Stimulated activated CD4-positive, alpha-beta T cell treated with anti-CD3 and anti-CD28 coated beads, Interleukin-15, amount 100 ng/mL, for 24 hours (primary cell): ENCODE results near the gene ATP2A3.

Experiments
- DNase-seq: peaks from one replicate; pipeline ENCODE4 v3.0.0-alpha.2; 2020

ATP2A3 gene

DNA sequence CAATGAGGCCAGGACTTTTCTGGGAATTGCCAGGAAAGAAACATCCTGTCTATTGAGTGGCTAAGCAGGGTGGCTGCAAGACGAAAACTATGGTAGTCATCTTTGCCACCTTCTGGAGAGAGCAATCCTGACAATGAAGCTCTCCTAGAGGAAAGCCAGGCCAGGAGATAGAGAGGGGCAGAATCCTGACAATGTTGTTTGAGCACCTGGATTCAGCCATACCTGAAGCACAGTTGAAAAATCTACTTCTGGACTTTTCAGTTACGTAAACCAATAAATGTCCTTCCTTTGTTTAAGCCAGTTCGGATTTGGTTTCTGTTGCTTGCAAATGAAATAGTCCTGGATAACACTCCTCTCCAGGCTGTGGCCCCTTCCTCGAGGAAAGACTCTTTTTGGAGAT is 57.4 kb downstream of the ATP2A3 start:
- DNase-seq, result no peak

DNA sequence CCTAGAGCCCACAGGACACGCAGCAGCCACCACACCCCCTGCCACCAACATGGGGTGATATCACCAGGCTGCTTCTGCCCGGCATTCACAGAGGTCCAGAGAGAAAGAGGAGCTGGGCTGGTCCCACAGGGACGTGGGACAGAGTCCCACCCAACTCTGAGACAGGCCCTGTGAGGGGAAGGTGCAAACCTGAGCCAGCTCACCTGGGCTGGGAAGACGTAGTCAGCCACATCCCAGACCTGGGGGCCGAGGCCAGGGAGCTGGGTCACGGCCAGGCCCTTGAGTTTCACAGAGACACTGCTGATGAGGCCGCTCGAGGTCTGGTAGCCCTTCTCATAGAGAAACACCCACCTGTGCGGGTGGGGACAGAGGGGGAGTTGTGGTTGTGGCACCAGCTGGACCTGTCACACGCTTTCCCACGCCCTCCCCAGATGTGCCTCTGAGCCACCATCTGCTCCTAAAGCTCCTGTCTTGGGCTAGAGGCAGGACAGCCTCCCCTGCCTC is 59.2 kb downstream of the ATP2A3 start:
- no peak for DNase-seq

DNA sequence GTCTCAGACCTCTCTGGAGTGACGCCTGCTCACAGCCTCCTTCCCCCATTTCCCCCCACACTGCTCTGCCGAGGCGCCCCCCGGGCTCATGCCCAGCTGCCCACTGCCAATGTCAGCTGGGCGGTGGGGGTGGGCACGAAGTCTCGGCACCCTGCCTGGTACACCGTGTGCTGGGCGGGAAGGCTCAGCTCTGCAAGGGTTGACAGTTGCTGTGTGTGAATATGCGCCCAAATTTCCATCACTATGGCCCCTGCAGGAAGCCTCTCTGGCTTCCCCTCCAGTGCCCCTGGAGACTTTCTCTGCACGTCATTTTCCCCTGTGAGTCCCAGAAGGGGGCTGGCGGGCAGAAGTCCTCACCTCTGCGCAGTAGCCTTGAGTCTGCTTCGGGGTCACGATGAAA is 59.7 kb downstream of the ATP2A3 start:
- DNase-seq, result no peak

DNA sequence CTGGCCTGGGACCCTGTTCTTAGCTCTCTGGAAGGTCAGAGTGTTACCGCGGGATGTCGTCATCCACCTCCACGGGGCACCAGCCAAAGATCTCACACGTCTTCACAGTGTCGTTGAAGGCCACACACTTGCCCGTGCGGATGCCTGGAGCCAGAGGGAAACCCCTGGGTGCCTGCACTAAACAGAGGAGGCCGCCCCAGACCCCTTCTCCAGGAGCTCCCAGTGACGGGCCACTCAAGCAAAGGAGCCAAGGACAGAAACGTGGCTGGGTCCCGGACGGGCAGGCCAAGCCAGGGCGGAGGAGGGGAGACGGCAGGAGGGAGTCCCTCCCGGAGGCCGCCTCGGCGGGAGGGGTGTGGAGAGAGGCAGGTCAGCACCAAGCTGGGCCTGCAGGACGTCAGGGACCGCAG is 60.4 kb downstream of the ATP2A3 start:
- DNase-seq, result no peak

DNA sequence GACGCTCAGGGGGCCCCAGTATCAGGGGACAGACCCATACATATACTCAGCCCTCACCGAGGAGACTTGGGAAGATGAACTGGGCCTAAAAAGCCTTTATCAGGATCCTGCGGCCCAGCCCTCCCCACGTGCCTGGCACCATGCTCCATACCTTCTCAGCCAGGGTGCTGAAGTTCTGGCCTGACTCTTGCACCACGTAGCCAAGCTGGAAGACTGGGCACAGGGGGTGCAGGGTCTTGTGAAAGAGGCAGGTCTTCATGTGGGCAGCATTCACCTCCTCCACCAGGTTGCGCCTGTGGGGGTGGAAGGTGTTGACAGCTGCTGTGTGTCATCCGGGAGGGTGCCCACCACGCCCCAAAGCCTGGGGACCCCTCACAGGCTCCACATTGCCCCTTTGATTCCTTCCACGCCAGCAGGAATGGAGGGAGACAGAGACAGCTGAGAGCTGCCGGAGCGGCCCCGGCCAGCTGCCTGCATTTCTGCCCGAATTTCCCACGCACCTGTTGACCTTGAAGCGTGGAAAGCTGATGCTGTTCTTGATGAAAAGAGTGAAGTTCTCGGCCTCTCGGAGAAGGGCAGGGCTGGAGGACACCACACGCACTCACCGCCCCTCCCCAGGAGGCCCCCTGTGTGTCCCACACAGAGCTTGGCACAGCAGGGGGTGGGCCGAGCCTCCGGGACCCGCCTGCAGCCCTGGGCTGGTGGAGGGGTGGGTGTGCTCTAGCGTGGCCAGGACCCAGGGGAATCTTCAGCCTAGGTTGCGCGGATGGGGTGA is 61.0 kb downstream of the ATP2A3 start:
- DNase-seq, result no peak

DNA sequence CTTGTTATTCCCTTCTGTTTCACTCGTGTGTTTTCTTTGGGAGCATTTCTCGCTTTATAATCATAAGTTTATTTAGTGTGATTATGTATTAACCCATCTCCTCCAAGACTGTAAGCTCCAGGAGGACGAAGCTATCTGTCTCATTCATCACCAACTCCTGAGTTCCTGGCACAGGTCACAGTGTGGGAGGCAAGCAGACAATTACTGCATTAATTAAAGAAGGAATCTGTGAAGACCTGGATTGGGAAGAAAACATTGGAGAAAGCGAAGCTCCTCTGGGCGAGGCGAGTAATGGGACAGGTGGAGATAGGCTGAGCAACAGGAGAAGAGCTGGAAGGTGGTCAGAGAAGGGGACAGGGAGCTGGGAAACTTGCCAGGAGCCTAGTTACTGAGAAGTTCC is 63.6 kb downstream of the ATP2A3 start:
- no peak for DNase-seq

DNA sequence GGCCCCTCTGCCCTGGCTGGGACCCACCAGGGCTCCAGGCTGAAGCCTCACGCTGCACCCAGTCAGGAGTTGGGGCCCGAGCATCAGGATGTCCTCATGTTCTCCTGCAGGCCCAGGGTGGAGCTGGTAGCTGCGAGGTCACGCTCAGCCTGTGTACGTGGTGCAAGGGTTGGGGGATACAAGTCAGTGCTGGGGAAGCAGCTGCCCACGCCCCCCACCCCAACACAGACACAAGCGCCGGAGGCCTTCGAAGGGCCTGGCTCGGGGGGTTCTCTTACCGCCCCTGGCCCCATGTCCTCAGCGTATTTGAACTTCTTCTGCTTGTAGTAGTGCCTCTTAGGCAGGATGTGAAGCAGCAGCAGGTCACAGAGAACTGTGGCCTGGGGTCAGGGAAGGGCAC is 66.5 kb downstream of the ATP2A3 start:
- no peak for DNase-seq

DNA sequence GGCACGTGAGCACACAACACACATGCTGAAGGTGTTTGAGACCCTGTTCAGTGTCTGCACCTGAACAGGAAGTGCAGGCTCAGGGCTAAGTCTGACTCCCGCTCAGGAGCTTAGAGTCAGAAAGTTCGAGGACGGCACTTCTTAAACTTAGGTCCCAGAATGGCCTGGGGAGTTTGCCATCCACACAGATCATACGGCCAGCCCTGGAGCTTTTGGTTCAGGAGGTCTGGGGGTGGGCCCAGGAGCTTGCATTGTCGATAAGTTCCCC is 67.3 kb downstream of the ATP2A3 start:
- no peak for DNase-seq

DNA sequence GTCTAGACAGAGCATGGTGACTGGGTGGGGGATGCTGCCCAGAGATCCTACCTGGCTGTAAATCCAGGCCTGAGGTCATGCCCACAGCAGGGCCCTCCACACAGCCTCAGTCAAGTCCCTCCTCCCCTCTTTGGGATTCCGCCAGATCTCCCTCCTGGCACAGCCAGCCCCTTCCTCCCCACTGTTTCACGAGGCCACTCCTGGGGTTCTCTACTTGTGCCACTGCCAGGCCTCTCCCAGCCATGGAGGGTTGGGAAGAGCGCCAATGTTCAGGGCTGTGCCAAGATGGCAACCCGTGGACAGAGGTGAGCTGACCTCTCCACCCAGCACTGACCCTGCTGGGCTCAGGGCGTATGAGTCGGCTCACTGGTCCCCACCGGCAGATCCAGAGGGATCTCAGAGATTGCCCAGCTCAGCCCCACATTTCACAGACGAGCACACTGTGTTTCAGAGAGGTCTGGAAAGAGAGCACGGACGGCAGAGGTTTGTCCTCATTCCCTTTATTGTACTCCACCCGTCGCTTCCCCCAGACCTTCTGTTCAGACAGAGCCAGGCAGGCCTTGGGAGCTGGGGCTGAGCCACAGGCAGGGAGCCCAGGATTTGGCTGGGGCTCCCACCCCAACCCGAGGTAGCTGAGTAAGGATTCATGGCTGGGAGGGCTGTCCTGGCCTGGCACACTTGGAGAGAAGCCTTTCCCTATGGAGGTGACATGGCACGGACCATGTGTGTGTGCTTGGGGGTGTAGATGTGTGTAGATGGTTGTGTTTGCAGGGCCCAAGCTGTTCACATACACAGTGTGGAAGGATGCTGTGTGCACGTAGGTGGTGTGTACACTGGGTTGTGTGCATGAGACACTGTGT is 67.9 kb downstream of the ATP2A3 start:
- DNase-seq, result no peak

DNA sequence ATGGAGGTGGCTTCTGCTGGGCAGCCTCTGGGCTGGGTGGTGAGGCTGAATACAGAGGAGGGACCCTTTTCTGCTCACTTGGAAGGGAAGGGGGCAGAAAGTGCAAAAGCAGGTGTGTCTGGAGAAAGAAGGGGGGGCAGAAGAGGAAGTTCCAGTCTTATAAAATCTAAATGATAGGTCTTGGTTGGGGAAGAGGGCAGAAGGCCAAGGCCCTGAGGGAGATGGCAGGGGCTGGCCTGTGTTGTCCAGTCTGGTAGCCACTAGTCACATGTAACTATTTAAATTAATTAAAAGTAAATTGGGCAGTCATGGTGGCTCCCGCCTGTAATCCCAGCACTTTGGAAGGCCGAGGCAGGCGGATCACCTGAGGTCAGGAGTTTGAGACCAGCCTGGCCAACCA is 68.9 kb downstream of the ATP2A3 start:
- DNase-seq, result no peak

DNA sequence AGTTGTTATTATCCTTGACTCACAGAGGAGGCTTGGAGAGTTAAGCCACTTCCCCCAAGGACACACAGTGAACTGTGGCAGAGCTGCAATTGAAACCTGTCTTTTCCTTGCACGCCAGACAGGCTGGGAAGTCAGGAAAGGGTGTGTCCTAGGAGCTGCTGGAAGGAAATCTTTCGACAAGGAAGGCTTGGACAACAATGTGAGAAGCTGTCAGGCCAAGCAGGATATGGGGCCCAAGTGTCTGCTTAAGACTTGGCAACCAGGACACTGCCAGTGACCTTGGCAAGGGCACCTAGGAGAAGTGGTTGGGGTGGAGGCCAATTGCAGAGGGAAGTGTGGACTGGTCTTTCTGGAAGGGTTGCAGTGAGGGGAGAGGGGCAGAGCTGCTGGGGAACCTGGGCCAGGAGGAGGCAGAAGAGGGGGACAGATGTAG is 69.3 kb downstream of the ATP2A3 start:
- DNase-seq, result no peak

DNA sequence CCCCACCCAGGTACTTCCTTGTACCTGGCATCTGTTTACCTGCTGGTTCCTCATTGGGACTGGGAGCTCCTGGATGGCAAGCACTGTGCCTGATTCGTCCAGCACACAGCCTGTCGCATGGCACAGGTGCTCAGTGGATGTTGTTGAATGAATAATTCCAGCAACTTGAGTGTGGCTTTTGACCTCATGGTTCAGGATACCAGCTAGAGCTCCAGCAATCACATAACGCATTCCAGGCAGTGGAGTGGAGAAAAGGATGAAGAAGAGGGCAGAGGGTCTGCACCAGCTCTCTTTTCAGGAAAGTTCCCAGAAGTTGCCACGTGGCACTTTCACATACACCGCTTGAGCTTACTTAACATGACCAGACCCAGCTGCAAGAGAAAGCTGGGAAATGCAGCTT is 70.0 kb downstream of the ATP2A3 start:
- no peak for DNase-seq

DNA sequence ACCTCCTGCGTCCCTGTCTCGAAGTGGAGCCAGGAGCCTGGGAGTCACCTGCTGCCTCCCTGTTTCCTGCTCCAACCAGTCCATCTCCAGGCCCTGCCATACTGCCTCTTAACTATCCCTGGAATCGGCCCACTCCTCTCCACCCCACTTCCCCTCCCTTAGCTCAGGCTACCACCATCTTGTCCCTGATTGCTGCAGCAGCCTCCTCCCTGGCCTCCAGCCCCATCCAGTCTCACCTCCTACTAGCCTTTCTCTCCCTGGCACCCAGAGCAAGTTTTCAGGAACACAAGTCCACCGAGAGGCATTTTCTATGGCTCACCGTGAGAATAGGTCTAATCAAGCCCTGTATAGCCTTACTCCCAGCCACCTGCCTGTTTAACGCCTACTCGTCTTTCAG is 70.5 kb downstream of the ATP2A3 start:
- no peak for DNase-seq

DNA sequence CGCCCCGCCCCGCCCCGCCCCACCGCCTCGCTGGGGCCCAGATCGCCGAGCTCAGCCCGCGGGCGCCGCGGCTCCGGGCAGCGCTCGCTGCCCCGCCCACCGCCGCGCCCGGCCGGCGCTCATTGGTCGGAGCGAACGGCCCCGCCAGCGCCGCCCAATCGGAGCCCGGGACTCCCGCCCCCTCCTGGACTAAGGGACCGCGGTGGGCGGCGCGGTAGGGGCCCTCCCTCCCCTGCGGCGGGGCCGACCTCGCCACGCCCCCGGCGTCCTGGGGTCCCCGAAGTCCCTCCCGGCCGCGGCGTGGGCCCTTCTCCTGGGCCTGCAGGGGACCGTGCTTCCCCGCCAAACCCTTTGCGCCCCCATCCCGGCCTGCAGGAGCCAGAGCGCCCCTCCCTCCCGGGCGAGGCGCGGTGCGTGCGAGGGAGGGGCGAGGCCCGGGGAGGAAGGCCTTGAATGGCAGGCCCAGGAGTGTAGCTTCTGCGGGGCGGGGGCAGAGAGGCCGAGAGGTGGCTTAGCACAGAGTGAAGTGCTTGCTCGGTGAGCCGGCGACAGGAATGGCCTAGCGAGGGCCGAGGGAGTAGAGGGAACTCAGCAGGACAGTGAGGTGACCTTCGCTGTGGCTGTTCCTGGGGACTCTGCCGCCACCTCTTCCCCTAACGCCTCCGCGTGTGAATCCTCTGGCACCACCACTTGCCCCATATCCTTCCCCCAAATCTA is 71.1 kb downstream of the ATP2A3 start, which contains the start of gene CAMKK1:
CAMKK1 (minus strand) TSS at position 51 of the 717 bp plus-strand sequence. CDS start 7,366 bp downstream, outside the sequence.
- peak; percentile 94 for DNase-seq

DNA sequence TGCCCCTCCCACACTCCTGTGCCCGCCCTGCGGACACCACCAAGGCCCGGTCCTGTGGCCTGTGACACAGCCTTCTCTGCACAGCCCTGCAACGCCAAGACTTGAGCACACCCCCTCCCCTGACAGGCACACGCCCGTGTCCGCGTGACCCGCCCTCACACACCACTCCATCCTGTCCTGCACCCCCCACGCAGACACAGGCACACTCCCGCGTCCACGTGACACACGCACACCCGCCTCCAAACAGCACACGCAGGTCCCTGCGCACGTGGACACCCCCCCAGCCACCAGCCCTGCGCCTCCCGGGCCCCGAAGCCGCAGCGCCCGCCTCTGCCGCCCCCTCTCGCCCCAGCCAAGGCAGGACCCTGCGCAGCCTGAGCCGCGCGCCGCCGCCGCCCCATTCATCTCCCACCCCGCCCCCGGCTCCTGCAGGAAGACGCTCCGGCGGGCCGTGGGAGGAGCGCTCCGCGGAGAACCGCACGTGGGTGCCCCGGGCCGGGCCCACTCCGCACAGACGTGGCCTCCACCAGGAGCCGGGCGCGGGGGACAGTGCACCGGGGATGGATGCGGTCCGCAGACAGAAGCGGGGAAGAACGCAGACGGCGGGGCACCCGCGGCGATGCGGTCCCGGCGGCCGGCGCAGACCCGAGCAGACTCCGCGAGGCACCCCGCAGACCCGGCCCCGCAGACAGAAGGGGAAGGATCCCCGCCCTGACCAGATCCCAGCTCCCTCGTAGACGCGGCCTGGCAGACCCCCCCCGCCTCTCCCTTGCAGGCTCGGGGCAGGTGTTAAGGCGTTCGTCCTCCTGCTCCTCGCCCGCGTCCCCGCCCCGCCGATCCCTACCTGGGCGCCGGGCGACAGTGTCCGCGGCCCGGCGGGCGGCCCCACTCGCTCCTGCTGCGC is 71.9 kb downstream of the ATP2A3 start:
- peak; percentile 75 for DNase-seq

DNA sequence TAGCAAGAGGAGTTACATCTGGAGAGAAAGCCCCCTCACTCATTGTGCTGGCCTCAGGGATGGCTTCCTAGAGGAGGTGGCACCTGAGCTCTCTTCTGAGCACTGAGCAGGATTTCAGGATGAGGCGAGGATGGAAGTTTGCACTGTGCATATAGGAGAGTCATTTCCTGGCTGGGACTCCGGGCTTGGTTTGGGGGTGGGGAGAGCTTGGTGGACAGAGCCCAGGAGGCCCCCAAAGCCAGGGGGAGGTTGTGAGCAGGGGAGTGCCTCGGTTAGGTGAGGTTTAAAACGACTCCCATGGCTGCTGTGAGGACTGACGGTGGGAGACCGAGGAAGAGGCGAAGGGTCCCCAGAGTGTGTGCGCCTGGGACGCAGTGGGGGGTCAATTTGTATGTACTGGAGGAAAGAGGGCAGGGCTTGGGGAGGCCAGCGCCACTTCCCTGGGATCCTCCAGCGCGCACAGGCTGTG is 72.6 kb downstream of the ATP2A3 start:
- DNase-seq, result no peak

DNA sequence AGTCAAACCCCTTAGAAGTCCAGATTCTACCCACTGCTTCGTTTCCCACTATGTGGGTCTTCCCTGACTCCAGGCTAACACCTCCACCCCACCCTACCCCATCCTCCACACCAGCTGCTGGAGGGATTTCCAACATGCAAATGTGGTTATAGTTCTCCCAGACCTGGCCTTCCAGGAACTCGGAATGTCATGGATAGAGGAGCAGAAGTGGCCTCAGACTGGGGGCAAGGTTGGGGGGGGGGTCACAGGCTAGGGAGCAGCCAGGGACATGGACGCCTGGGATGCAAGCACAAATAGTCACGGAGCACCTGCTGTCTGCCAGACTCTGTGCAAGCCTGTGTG is 73.4 kb downstream of the ATP2A3 start:
- no peak for DNase-seq

DNA sequence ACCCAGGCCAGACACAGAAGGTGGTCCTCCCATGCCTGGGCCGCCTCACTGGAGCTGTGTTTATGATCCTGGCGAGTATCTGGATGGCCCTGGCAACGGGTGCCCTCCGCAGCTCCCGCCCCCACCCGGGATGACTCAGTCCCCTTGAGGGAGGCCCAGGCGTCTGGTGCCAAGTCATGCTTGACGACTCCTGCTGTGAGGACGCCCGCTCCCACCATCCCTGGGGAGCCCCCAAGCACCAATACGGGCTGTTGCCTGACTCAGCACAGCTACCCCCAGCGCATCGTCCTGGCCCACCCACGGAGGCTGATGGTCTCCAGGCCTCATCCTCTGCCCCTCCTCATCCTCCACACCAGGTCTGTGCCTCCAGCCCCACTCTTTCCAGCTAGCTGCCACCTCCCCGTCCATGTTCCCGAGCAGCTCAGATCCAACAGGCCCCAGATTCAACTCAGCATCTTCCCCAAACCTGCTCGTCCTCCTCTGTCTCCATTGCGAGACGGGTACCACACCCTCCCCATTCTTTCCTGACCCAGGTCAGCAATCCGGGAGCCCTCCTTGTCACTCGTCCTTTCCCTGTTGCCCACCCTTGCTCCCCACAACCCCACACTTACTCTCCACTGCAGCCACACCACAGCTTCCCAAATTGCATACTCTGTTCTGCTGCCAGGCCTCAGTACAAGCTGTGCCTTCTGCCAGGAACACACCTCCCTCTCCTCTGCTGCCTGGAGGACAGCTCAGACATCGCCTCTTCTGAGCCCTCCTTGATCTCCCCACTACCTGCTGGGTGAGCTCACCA is 74.0 kb downstream of the ATP2A3 start:
- DNase-seq, result peak; percentile 50

DNA sequence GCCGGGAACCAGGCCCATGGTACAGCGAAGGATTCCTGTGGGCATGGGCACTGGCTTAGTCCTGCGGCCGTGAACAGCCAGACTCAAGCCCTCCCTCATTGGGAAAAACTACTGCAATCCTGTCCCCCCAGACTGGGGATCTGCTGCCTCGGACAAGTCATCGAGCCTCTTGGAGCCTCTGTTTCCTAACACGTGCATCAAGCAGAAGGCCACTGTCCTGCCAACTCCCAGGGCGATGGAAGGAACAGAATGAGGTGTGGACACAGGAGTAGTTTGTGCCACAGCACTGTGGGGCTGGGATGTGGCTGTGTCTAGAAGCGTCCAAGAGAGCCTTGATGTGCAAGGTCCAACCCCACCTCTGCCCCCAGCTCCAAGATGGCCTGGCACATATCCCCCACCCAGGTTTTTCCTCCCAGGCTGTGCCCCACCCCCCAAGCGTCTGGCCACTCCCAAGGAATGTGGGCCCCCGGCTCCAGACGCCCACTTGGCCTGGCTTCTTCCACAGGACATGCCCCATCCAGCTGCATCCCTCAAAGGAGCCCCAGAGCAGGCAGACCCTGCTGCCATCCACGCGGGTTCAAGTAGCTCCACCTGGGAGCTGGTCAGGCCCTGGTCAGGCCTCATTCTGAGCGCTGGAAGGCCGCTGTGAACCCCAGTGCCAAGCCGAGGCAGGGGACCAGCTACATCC is 74.8 kb downstream of the ATP2A3 start:
- DNase-seq, result no peak

DNA sequence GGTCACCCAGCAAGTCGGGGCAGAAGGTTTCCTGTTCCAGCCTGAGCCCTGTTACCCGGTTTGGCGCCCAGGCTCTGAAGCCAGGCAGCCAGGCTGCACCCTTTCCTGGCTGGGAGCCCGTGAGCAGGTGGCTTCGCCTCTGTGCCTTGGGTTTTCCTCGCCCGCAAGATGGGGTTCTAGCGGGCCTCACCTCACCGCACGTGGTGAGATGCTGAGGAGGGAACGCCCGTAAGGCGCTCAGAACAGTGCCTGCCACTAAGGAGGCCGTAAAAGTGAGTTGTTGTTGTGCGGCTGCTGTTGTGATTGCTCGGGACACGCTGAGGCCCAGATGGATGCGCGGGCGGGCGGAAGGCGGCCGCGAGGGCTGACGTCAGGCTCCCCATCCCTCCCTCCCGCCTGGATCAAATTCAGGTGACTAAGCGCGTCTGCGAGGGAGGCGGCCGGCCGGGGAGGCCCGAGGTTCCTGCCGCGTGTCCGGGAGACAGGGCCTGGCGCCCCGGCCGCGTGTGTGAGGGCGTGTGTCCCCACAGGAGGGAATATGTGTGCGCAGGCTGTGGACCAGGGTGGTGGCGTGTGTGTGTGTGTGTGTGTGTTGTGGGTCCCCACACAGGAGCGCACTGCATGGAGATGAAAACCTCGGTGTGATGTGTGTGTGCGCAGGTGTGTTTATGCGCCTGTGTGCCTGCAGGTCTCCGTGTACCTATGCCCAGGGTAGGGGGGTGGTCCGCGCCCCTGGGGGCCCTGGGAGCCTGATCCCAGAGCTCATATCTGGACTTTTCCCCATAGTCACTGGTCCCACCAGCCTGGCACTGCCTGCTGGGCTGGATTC is 75.7 kb downstream of the ATP2A3 start:
- DNase-seq, result no peak
